GM19240 (cell line): Measurements from ENCODE around the gene HINT1.
"Not testable (repeated sequence)": the region's sequence is repeated elsewhere in the genome, so short reads cannot be mapped to it uniquely, and the experiment has no call there.

ENCODE experiments used
- DNase-seq: peaks from one replicate; pipeline ENCODE4 v3.0.0; 2011; ENCODE audit warnings: low spot score; ENCODE audit not compliant: insufficient read length

Gene HINT1

DNA sequence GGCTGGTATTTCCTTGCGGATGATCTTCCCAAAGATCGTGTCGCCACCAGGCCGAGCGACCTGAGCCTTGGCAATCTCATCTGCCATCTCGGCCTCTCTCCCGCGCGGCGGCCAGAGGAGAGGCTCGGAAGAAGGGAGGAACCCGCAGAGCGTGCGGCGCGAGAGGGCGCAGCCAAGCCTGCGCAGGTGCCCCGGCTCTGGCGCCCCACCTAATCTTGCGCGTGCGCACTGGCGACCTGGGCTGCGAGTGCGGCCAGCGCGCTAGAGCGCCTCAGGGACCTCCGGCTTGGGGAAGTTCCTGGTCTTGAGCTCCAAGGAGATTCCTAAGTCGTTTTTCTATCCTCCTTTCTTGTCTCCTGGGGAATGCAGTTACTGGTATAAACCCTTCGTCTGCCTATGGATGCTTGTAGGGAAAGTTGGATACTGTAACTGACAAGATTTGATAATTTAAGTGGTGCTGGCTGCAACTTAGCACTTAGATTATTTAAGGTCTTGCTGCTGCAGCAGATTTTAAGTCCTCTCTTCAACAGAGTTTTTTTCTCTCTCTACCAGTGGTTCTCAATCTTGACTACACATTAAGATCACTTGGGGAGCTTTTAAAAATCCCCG, at the start of gene HINT1:
Gene HINT1, minus strand, starts transcription at position 138 of the 609 bp plus-strand sequence. Its CDS starts 51 bp downstream, at position 87.
- peak; percentile 83 for DNase-seq

DNA sequence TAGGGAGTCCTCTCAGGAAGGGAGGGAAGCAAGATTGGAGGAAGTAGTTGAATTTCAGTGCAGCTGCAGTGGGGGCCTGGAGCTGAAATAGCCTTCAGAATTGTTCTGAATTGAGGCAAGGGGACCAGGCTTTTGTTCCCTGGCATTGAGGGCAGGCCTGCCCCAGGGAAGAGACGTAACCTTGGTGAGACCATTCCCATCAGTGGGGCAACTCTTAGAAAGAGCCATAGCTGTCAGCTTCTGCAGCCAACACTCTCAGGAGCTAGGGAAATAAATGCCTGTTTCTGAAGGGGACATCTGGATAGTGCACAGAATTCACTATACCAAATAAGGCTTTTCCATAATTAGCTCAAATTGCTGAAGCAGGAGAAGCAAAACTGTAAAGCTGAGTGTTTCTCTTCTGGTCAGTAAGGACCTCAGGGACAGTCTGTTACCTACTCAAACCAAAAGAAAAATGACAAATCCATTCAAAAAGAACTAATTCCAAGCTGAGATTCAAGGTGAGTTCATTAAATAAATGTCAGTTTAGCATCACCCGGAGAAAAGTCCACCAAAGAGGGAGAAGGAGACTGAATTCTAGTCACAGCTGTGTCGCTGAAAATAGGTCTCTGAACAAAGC, 49.7 kb upstream of the HINT1 start:
- no peak for DNase-seq

DNA sequence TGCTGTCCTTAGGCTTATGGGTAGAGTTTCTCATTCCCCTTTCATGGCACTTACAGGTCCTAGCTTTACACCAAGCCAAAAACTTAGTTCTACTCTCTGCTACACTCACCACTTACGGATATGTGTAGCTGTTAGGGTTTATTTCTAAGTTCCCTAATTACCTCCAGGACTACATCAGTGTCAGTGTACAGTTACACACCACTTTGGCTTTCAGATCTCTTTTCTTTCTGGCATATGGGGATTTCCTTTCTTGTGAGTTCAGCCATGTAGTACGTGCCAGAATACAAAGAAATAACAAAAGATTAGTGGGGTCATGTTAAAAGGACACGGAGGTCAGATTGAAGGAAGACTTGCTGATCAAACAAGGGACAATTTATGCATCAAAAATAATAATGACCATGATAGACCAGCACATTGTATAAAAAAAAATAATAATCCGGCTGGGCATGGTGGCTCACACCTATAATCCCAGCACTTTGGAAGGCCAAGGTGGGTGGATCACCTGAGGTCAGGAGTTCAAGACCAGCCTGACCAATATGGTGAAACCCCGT, 47.5 kb upstream of the HINT1 start:
- no peak for DNase-seq

DNA sequence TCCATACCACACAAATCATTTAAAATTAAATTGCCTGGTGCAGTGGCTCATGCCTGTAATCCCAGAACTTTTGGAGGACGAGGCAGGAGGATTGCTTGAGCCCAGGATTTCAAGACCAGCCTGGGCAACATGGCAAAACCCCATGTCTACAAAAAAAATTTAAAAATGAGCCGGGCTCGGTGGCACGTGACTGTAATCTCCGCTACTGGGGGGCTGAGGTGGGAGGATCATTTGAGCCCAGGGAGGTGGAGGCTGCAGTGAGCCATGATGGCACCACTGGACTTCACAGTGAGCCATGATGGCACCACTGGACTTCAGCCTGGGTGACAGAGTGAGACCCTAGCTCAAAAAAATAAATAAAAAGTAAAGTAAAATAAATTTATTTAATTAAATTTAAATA, 46.6 kb upstream of the HINT1 start:
- DNase-seq, result no peak

DNA sequence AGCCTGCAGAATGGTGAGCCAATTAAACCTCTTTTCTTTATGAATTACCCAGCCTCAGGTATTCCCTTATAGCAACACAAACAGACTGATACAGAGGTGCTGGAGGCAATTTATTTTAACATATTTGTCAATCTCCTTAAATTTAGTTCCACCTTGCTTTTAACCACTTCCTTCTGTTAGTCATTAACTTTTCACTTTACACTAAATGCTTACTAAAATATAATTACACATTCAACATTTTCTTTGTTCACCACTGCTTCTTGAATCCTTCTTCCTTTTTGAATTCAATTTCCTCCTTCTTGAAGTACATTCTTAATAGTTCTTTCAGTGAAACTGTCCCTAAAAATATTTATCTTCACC, 45.1 kb upstream of the HINT1 start:
- DNase-seq, result no peak

DNA sequence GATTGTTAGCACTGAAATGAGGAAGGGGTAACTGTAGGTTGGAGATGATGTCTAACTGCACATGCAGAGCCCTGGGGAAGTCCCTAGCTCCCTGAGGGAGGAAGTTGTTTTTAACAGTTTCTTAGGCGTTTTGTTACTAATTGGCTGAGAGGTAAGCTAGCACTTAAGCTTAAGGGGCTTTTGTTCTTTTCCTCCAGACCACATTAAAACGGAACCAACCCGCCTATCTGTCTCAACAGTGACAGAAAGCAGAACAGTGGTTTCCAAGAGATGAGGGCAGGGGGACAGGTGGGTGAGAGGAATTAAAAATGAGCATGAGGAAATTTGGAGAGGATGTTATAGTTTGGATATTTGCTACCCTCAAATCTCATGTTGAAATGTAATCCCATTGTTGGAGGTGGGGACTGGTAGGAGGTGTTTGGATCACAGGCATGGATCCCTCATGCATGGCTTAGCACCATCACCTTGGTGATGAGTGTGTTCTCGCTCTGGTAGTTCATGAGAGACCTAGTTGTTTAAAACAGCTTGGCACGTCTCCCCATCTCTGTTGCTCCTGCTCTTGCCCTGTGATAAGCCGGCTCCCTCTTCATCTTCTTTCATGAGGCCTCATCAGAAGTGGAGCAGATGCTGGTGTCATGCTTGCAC, 44.6 kb upstream of the HINT1 start:
- DNase-seq, result peak; percentile 28

DNA sequence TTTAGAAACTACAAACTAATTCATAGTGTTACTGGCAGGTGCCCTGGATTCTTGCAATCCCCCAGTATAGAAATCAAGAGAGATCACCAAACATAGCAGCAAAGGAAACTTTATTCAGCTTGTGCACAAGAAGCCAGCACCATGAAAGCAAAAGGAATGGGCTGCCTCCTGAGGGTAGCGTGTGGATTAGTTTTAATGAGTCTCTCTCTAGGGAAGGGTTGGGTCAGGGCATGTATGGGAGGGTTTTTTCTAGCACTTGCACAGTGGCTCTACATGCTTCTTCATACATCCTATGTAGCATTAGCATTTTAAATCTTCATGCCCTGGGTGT, 44.1 kb upstream of the HINT1 start:
- DNase-seq, result no peak

DNA sequence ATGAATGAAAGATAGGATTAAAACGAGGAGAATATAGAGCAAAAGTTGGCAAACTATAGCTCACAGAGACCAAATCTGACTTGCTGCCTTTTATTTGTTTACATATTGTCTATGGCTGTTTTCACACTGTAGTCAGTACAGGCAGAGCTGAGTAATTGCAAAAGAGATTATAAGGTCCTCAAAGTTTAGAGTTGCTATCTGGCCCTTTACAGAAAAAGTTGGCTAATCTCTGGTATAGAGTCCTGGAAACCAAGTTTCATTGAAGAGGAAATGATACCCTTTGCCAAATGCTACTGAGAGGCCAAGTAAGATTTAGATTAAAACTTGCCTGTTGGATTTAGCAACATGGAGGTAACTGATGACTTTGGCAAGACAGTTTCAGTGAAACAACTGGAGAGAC, 41.7 kb upstream of the HINT1 start:
- DNase-seq, result no peak

DNA sequence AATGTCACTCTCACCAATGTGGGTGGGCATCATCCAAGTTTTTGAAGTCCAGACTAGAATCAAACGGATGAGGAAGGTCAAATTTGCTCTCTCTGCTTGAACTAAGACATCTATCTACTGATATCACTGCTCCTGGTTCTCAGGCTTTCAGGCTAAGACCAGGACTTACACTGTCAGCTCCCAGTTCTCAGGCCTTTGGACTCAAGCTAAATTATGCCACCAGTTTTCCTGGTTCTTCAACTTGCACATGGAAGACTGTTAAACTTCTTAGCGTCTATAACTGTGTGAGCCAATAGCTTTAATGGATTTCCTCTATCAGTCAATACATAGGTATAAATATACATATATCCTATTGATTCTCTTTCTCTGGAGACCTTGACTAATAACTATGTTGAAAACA, 41.0 kb upstream of the HINT1 start:
- no peak for DNase-seq

DNA sequence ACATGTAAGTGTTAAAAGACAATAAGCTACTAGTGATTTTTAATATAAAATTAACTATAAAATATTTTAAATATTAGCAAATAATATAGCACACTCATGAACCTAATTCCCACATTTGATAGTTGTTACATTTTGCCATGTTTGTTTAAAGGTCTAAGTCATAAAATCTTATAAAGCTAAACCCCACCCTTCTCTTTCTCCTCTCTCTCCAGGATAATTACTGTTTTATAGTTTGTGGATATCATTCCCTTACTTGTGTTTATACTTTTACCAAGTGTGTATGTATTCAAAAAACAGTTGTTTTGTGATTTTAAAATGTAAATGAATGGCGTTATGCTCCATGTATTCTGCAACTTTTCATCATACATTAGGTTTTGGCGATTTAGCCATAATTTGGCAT, 39.9 kb upstream of the HINT1 start:
- DNase-seq, result no peak

DNA sequence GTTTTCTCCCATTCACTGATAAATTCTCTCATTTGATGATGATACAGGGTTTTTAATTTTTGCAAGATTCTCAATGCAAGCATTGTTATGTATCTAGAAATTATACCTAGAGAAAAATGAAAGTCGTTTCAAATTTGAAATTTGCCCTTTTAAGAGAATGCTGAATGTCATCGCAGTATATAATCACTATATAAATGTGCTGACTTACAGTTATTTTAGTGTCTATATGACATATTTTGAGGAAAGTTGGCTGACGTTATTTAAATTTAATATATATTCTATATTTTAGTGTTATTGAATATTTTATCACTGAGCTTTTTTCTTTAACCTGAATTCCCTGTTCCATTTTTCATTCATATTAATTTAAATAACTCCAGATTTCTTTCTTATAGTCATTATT, 35.5 kb upstream of the HINT1 start:
- DNase-seq, result no peak

DNA sequence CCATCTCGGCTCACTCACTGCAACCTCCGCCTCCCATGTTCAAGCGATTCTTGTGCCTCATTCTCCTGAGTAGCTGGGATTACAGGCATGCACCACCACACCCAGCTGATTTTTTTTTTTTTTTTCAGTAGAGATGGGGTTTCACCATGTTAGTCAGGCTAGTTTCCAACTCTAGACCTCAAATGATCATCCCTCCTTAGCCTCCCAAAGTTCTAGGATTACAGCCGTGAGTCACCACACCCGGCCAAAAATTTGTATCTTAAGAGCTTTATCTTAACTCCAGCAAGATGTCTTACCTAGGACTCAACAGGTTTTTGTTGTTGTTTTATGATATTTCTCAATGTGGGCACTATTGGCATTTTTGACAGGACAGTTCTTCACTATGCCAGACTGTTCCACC, 33.6 kb upstream of the HINT1 start:
- no peak for DNase-seq

DNA sequence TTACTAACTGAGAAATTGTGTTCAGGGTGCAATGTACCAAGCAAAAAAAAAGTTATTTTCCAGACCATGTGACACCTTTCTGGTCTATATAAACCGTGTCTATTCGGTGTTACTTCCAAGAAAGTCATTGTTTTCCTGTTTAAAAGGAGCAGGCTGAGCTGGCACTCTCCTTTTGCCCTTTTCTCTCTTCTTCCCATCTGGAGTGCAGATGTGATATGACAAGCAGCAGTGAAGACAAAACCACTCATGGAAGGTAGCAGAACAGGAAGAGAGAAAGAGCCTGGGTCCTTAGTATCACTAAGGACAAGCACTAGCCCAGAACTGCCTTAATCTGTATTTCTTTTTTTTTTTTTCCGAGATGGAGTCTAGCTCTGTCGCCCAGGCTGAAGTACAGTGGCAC, 31.3 kb upstream of the HINT1 start:
- no peak for DNase-seq

DNA sequence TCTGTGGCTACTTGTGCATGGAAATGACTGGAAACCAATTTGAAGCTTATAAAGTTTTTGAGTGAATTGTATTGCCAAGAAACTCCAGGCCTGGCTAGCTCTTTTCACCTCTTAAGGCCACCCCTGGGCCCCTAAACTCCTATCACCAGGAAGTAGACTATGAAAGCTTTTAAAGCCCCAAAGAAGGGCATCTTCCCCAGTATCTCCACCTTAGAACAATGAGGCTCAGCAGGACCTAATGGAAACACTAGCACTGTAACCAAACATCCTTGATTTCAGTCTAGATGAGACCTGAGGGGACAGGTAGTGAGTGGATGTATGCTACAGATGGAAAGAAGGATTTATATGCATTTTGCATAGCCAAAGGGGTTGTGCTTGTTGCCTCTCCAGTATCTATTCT, 30.6 kb upstream of the HINT1 start:
- DNase-seq, result no peak

DNA sequence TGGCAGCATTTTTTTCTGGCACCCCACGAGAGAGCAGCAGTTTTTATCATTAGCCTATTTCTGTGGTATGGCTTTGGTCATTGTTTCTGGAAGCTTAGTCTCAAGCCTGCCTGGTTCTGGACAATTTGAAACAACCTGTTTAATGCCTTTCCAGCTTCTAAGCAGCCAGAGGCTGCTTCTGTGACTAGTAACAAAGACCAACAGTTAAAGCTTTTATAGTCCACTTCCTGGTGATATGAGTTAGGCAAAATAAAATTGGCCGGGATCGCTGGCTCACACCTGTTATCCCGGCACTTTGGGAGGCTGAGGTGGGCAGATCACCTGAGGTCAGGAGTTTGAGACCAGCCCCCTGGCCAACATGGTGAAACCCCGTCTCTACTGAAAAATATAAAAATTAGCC, 29.7 kb upstream of the HINT1 start:
- no peak for DNase-seq

DNA sequence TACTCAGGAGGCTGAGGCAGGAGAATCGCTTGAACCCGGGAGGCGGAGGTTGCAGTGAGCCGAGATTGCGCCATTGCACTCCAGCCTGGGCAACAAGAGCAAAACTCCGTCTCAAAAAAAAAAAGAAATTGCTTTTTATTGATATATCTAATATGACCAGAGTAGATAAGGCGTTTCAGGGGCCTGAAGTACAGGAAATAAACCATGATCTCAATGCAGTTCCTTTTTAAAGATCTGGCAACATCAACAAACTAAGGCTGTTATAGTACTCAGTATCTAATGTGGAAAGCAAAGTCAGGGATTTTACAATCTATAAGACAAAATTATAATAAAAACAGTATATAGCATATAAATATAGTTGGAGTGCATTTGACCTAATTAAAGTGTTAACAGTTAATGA, 28.8 kb upstream of the HINT1 start:
- DNase-seq, result not testable (repeated sequence)

DNA sequence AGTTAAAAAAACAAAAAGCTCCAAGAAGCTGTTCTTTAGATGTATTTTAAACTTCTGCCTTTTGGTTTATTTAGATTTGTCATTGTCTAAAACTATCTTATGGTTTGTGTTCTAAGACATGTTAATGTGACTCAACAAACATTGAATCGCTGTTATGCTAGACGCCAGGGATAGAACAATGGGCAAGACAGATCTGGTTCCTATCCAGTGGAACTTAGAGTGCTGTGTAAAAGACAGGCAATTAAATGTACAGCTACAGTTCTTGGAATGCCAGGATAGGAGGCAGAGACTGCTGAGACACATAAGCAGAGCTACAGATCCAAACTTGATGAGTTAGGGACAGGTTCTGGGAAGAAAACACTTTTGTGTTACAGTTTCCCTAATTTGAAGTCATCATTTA, 28.1 kb upstream of the HINT1 start:
- DNase-seq, result no peak

DNA sequence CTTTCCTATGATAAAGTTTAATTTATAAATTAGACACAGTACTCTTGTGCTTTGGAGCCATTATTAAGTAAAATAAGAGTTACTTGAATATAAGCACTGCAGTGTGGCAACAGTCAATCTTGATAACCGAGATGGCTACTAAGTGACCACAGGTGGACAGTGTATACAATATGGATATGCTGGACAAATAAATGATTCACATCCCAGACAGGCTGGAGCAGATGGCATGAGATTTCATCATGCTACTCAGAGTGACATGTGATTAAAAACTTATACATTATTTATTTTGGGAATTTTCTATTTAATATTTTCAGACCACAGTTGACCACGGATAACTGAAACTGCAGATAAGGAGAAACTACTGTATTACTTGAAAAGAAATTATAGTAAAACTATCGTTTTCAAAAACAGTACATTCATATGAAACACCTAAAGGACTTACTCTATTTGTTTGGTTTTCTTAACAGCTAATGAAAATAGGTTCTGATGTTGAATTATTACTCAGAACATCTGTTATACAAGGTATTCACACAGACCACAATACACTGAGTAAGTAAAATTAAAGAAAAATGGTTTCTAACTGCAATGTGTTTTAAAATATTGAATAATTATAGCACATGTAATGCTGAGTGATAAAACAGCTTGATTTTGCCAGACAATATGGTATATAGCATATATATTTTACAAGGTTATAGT, 21.7 kb upstream of the HINT1 start:
- DNase-seq, result no peak

DNA sequence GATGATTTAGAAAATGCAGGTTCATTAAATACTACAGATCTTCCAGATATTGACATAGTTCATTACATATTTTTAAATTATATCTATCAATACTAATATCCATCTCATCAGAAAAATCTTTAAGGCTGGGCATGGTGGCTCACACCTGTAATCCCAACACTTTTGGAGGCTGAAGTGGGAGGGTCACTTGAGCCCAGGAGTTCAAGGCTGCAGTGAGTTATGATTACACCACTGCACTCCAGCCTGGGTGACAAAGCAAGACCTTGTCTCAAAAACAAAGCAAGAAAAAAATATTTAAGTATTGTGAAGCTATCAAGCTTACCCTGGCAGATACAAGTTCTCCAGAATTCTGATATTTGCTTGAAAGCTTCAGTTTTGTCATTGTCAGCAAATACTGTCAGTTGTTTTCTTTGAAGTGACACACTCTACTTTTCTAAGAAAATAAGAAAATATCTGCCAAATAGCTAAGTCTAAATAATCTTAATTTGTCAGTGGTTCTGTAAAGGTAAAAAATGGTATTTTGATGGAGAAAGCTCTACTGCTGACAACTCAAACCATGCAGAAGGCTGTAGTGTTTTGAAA, 20.6 kb upstream of the HINT1 start:
- no peak for DNase-seq

DNA sequence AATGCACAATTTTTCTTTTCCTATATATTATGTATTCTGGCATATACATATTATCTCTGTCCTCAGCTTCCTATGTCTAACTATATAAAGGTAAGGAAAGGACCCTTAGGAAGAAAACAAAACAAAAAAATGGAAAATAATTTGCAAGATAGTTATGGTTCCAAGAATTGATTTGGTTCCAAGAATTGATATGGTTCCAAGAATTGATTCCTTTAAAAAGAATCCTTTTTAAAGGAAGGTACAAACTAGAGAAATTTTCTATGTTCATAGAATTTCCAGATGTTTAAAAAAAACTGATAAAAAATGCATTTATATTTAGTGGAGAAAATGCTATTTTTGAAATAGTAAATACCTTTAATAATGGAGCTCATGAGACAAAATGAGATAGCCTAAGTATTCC, 17.8 kb upstream of the HINT1 start:
- no peak for DNase-seq

DNA sequence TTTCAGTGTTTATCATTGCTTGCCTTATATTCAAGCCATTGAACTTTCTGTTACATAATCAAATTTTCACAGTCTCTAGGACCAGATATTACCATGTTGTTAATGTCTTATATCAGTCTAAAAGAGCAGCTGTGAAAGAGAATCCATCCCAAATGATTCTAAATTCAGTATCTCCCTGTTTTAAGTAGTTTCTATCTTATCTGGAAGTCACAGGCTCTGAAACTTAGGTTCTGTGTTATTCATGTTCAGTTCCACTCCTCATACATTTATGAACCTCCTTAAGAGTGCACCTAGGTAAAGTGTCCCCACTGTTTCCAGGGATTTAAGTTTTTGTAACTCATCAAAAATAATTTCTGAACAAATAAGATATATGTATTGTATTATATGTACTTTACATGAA, 15.4 kb upstream of the HINT1 start:
- no peak for DNase-seq

DNA sequence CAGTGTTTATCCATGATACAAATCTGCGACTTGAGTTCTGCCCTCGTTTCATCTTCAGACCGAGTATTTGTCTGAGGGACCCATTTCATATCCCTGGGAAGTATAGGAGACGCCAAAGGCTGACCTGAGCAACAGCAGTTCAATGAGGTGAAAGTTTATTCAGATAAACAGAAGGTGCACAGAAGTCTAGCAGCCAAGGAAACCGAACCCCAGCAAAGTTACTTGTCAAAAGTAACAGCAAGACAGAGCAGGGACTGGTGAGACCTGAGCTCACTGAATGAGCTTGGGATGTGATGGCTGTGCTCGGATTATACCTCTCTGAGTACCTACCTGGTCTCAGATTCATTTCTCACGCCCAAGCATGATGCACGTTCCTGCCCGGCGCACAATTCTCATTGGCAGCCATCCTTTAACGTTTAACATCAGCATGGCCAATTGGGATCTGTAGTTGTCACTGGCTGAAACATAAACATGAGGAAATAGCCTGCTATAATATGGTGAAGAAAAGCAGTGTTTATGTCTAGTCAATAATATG, 6.3 kb upstream of the HINT1 start:
- no peak for DNase-seq
